Liver (tissue), 3 donors: ENCODE results near the gene POLR1H.

Source experiments
- CTCF ChIP-seq: fragments of 150-350 bp; IDR thresholded peaks from 2 replicates; pipeline ENCODE4 v1.5.1; 2017; ENCODE audit warnings: improper control_type of control experiment, low read depth, low read length; ENCODE audit not compliant: missing input control
- GABPA ChIP-seq, 2 donors: IDR thresholded peaks in 1 of 2; conservative IDR thresholded peaks in 1 of 2; 2 replicates each; pipeline ENCODE4 v1.6.1; 2016; ENCODE audit warnings: antibody characterized with exemption in 2 of 2, mild to moderate bottlenecking in 1 of 2, moderate library complexity in 1 of 2
- RAD21 ChIP-seq, 2 donors: IDR thresholded peaks; 2 replicates each; pipeline ENCODE4 v1.6.1; 2016; ENCODE audit warnings: antibody characterized with exemption in 2 of 2, mild to moderate bottlenecking in 2 of 2
- REST ChIP-seq: IDR thresholded peaks from 2 replicates; pipeline ENCODE4 v1.6.1; 2016; ENCODE audit warnings: antibody characterized with exemption, mild to moderate bottlenecking
- SP1 ChIP-seq: IDR thresholded peaks from 2 replicates; pipeline ENCODE4 v1.6.1; 2018; ENCODE audit warnings: antibody characterized with exemption, mild to moderate bottlenecking
- donor health status: healthy.
- donor health status: healthy.

GRCh38 chr6:30075094-30075789 lies 14.2 kb downstream of the POLR1H start, which contains the start of gene RNF39:
- no peak for TF ChIP-seq GABPA (IDR thresholded peaks at IDR 0.05 in 1 of 2, conservative IDR thresholded peaks at IDR 0.05 in 1 of 2)
- no peak for TF ChIP-seq CTCF
- TF ChIP-seq REST = no peak
- no peak for TF ChIP-seq RAD21 (IDR thresholded peaks at IDR 0.05)
- no peak for TF ChIP-seq SP1
